ENCODE measurements around the gene CNOT9.

DNA sequence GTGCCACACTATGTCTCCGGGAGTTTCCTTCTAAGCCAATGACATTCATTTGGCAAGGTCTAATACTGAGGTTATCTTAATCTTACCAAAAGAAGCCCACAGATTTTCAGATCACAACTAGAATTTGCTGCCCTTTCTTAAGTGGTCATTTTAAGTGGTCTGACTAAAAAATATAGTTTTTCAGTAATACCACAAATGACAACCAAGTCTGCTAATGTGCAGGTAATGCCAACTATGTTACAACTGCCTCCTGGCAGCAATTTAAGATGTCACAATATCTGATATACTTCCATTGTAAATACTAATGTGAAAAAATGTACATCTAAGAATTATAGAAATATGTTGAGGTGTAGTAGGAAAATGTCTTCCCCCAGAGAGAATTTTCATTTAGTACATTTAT is 49.8 kb upstream of the CNOT9 start:
- TF ChIP-seq ZNF280D (CRISPR knock-in tag; IDR thresholded peaks at IDR 0.05): no peak
- TF ChIP-seq ZNF326 (CRISPR knock-in tag; IDR thresholded peaks at IDR 0.05; ENCODE audit: borderline replicate concordance): no peak
- no peak for TF ChIP-seq TARDBP (CRISPR knock-in tag; IDR thresholded peaks at IDR 0.05)
- TF ChIP-seq HHEX (CRISPR knock-in tag; IDR thresholded peaks at IDR 0.05): no peak

All from HepG2 (cell line).